ENCODE results near the gene AQP12B. TPM values are rescaled to one million over a fixed set of nuclear protein-coding genes. Genes with fewer than 3 reads are reported as not detected.

Gene AQP12B
- total RNA-seq, 4 donors from 2014 or later = not detected

DNA sequence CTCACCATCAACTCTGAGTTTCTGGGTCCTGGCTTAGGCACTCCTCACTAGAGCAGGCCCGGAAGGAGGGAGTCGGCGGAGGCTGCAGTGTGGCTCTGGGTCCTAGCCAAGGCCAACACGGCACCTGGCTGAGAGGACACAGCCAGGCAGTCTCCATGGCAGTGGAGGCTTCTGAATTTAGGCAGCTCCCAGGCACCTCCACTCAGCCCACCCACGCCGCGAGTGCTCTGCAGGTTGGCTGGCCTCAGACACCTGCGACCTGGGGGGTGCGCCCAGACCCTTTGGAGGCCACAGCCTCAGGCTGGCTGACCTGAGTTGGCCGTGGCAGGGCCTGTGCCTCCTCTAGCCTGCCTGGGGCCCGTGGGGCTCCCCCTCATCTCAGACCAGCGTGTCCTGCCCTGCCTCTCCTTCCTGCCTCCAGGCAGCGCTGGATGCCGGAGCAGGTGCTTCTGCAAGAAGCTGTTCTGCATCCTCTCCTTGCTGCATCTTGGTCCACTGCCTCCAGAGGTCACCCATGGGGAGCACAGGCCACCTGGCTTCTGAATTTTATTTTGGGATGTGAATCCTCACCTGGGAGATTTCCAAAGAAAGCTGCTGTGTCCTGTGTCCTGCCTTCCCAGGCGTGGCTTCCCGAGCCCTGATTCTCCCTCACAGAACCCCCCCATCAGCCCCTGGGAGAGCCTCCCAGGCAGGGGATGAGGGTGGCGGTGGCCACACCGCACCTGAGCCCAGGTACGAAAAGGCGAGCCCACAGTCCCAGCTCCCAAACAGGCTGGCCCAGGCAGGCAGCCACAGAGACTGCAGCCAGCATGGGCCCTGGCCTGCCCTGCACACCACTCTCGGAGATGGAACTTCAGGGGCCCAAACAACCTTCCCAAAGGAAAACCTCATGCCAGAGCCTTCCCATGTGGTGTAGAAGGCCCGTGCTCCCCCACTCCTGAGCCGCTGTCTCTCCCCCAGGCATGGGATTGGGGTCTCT lies 32.4 kb upstream of the AQP12B start:
- DNase-seq (ENCODE audit: low spot score in 2 of 2) = no peak
- intact Hi-C loops (cut with DNase I; ENCODE audit: low total_unique reads) = no loop called here

DNA sequence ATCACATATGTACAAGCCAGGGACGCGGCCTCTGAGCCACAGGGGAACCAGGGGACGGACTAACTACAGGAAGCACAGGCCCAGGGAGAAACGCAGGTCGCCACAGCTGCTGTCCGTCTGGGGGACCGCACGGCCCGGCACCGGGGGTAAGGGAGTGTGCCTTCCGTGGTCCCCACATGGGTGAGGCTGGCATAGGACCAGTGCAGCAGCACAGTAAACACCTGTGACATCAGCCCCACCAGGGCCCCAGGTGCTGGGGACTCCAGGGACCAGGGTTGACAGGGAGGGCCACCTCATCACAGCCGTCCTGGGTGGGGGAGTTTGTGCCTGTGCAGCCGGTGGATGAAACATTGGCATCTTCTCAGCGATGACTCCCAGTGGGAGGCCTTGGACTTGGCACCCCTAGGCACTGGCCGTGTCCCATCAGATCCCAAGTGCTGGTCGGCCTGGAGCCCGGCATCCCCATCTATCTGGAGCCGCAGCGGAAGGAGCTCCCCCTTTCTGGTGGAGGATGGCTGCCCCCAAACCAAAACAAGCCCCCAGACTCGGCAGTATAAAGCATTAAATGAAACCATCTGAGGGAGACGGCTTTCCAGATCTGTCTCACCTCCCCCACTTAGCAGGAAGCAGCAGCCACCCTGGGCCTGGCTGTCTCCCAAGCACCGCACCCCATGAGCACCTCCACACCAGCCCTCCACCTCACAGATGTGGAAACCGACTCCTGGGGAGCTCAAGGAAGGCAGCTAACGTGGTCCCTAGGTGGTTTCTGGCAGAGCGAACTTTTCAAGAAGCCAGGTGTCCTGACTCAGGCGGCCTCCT lies 31.5 kb upstream of the AQP12B start:
- DNase-seq (ENCODE audit: low spot score in 2 of 2) = no peak
- 46 to 61% methylated on average over 22 to 24 of the region's 26 CpGs for WGBS, 2 donors
- TF ChIP-seq, protein P1, sequence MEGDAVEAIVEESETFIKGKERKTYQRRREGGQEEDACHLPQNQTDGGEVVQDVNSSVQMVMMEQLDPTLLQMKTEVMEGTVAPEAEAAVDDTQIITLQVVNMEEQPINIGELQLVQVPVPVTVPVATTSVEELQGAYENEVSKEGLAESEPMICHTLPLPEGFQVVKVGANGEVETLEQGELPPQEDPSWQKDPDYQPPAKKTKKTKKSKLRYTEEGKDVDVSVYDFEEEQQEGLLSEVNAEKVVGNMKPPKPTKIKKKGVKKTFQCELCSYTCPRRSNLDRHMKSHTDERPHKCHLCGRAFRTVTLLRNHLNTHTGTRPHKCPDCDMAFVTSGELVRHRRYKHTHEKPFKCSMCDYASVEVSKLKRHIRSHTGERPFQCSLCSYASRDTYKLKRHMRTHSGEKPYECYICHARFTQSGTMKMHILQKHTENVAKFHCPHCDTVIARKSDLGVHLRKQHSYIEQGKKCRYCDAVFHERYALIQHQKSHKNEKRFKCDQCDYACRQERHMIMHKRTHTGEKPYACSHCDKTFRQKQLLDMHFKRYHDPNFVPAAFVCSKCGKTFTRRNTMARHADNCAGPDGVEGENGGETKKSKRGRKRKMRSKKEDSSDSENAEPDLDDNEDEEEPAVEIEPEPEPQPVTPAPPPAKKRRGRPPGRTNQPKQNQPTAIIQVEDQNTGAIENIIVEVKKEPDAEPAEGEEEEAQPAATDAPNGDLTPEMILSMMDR (IDR thresholded peaks at IDR 0.05) = no peak
- no peak for TF ChIP-seq POLR2A (IDR thresholded peaks at IDR 0.05)
- intact Hi-C loops (cut with DNase I; ENCODE audit: low total_unique reads) = no loop called here
- no peak overlapping the region for H3K4me3 ChIP-seq (ENCODE audit: low read depth, poor library complexity, severe bottlenecking)

More for the DNA sequence above, 32.4 kb upstream of the AQP12B start:
- no peak overlapping the region for H3K4me3 ChIP-seq (ENCODE audit: low read depth, poor library complexity, severe bottlenecking)
- no peak for TF ChIP-seq POLR2A (IDR thresholded peaks at IDR 0.05)
- TF ChIP-seq, protein P1 (IDR thresholded peaks at IDR 0.05) = no peak
- WGBS, 2 donors = 51 to 59% methylated on average over 18 to 21 of the region's 23 CpGs

DNA sequence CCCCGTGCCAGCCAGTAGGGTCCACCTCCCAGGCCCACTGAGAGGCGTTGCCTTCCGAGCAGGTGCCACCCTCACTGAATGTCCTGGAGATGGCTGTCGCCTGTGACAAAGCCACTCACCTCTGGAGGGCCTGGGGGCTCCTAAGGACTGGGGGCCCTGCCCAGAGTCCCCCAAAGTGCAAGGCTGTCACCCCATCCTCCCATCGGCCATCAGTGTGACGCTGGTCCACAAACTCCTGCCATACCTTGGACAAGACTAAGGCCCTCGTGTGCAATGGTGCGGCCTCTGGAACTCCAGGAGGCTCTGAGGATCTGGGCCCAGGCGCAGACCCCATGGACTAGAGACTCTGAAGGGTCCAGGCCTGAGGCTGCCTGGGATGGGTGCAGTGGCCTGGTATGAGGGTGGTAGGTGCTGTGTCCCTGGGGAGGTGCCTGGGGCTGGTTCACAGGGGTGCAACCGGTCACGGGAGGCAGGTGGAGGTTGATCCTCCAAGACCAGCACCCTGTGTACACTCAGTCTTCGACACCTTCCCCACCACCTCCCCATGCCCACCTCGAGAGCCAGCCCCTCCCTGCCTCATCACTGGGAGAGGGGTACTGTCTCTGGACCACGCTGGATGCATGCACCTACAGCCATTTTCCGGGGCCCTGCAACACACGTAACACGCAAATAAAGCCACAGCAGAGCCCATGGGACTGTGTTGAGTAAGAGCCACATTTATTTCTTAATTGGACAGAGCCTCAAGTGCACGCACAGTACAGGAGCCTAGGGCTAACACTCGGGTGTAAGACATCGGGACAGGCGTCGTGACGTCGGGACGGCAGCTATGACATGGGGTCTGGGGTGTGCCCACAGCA lies 30.6 kb upstream of the AQP12B start:
- DNase-seq (ENCODE audit: low spot score in 2 of 2) = no peak
- no peak overlapping the region for H3K4me3 ChIP-seq (ENCODE audit: low read depth, poor library complexity, severe bottlenecking)
- TF ChIP-seq POLR2A (IDR thresholded peaks at IDR 0.05) = no peak
- TF ChIP-seq, protein P1 (IDR thresholded peaks at IDR 0.05) = no peak
- intact Hi-C loops (cut with DNase I; ENCODE audit: low total_unique reads) = no loop called here
- WGBS, 2 donors = 84 to 90% methylated on average over 23 to 24 of the region's 25 CpGs

DNA sequence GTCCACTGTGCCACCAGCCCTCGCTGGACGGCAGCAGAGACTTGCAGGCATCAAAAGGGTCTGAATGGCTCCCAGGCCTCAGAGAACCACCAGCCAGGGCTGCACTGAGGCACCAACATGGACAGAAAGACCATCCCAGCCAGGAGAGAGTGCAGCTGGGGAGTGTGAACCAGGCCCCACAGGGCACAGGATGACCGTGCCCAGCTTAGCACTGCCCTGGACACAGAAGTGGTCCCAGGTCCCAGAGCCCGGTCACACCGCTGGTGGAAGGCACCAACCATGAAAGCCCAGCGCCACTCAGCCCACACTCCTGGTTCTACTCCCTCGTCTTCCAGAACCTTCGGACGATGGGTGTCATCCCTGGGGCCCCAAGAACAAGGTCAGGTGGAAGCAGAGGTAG lies 29.4 kb upstream of the AQP12B start:
- 87 to 90% methylated on average over 7 to 9 of the region's 9 CpGs for WGBS, 2 donors
- intact Hi-C loops (cut with DNase I; ENCODE audit: low total_unique reads) = no loop called here
- H3K4me3 ChIP-seq (ENCODE audit: low read depth, poor library complexity, severe bottlenecking) = no peak overlapping the region
- no peak for TF ChIP-seq POLR2A (IDR thresholded peaks at IDR 0.05)
- TF ChIP-seq, protein P1 (IDR thresholded peaks at IDR 0.05) = no peak
- DNase-seq (ENCODE audit: low spot score in 2 of 2) = no peak

DNA sequence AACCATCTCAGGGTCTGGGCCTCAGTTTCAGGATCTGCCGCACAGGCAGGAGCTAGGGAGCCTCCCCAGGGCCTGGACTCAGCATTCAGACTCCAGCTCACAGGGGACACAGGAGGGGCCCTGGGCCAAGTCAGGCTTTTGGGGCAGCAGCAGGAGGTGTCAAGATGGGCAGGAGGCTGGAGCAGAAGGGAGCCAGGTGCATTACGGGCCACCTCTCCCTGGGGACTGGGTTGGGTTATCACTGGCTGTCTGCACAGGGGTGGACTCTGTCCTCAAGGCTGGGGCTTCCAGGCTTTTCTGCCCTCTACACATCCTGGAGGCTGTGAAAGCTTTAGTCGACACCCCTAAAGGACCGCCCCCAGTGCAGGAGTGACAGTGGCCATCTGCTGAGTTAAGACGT lies 29.0 kb upstream of the AQP12B start:
- H3K4me3 ChIP-seq (ENCODE audit: low read depth, poor library complexity, severe bottlenecking) = no peak overlapping the region
- no peak for TF ChIP-seq POLR2A (IDR thresholded peaks at IDR 0.05)
- TF ChIP-seq, protein P1 (IDR thresholded peaks at IDR 0.05) = no peak
- intact Hi-C loops (cut with DNase I; ENCODE audit: low total_unique reads) = no loop called here
- 80 to 86% methylated on average over 2 to 5 of the region's 5 CpGs for WGBS, 2 donors
- no peak for DNase-seq (ENCODE audit: low spot score in 2 of 2)
